ENCODE measurements around the gene PPDPF. TPM values are rescaled to one million over a fixed set of nuclear protein-coding genes. Genes with fewer than 3 reads are reported as not detected.

Gene PPDPF
- total RNA-seq, 2 donors from 2014 or later, result 66.4 to 96.9 TPM

Other genes with a start within 250 kb of the PPDPF start
- 100 to 1,000 TPM in 1 of 2 donors, 10 to 100 TPM in 1; 87.2 to 144 TPM for gene ARFGAP1, start 248.0 kb upstream of the PPDPF start, total RNA-seq
- gene COL20A1, start 227.6 kb upstream of the PPDPF start, total RNA-seq, result not detected
- not detected for gene CHRNA4, start 159.4 kb upstream of the PPDPF start, total RNA-seq
- not detected for gene KCNQ2, start 48.1 kb upstream of the PPDPF start, total RNA-seq
- 1 to 10 TPM; 3.1 to 6.1 TPM for gene EEF1A2, start 21.7 kb upstream of the PPDPF start, total RNA-seq
- under 1 TPM in 1 of 2 donors, not detected in 1; 0.19 TPM for gene PTK6, start 16.6 kb downstream of the PPDPF start, total RNA-seq
- not detected for gene SRMS, start 27.0 kb downstream of the PPDPF start, total RNA-seq
- under 1 TPM; 0.31 to 0.39 TPM for gene FNDC11, start 33.4 kb downstream of the PPDPF start, total RNA-seq
- gene HELZ2, start 53.5 kb downstream of the PPDPF start, total RNA-seq, result 10 to 100 TPM; 19.6 to 27.6 TPM
- gene GMEB2, start 106.3 kb downstream of the PPDPF start, total RNA-seq, result 10 to 100 TPM; 14.7 to 15.5 TPM
- gene STMN3, start 132.7 kb downstream of the PPDPF start, total RNA-seq, result 1 to 10 TPM in 1 of 2 donors, under 1 TPM in 1; 0.88 to 3.2 TPM
- 10 to 100 TPM; 32.3 to 76.9 TPM for gene RTEL1, start 137.5 kb downstream of the PPDPF start, total RNA-seq
- not detected for gene TNFRSF6B, start 175.9 kb downstream of the PPDPF start, total RNA-seq
- 10 to 100 TPM; 52.4 to 87.0 TPM for gene ARFRP1, start 187.2 kb downstream of the PPDPF start, total RNA-seq
- gene ZGPAT, start 187.3 kb downstream of the PPDPF start, total RNA-seq, result 10 to 100 TPM; 40.8 to 53.0 TPM
- gene LIME1, start 215.9 kb downstream of the PPDPF start, total RNA-seq, result 10 to 100 TPM in 1 of 2 donors, 1 to 10 TPM in 1; 9.3 to 15.7 TPM
- 10 to 100 TPM; 21.0 to 31.1 TPM for gene SLC2A4RG, start 219.0 kb downstream of the PPDPF start, total RNA-seq

All from natural killer cell treated with Interleukin-12 subunit alpha and Interleukin-12 subunit beta and Interleukin-15 and Interleukin-18, amount 100 ng/mL, for 72 hours (primary cell).